HepG2 (cell line): ENCODE results near the gene PMIS2. TPM values are rescaled to one million over a fixed set of nuclear protein-coding genes. Genes with fewer than 3 reads are reported as not detected.
A peak's percentile ranks its signal among the peaks of the same experiment; 100 is the strongest.

ENCODE experiments used
- AKNA ChIP-seq: sonication (generic); formaldehyde crosslinking; IDR thresholded peaks from 2 replicates; pipeline ENCODE4 v1.4.0; 2020; ENCODE audit warnings: missing genetic modification reagents, borderline replicate concordance
- CEBPG ChIP-seq: IDR thresholded peaks from 2 replicates; pipeline ENCODE4 v1.6.1; 2016
- FOXO1 ChIP-seq: sonication (generic); formaldehyde crosslinking; IDR thresholded peaks from 2 replicates; pipeline ENCODE4 v1.4.0; 2020; ENCODE audit warnings: missing genetic modification reagents
- HOXA9 ChIP-seq: sonication (generic); formaldehyde crosslinking; IDR thresholded peaks from 2 replicates; pipeline ENCODE4 v1.8.1; 2022; ENCODE audit warnings: missing genetic modification reagents, mild to moderate bottlenecking, moderate library complexity, borderline replicate concordance
- IKZF4 ChIP-seq: sonication (generic); formaldehyde crosslinking; IDR thresholded peaks from 2 replicates; pipeline ENCODE4 v1.5.1; 2020; ENCODE audit warnings: borderline replicate concordance, mild to moderate bottlenecking, low read depth, missing genetic modification reagents; ENCODE audit errors: not compliant biosample characterization
- MTERF4 ChIP-seq: sonication (generic); formaldehyde crosslinking; IDR thresholded peaks from 2 replicates; pipeline ENCODE4 v1.8.0; 2023; ENCODE audit warnings: mild to moderate bottlenecking, missing genetic modification reagents
- NR1H2 ChIP-seq: sonication (generic); formaldehyde crosslinking; IDR thresholded peaks from 2 replicates; pipeline ENCODE4 v1.8.1; 2022; ENCODE audit warnings: low read depth, missing genetic modification reagents, borderline replicate concordance
- SMARCE1 ChIP-seq: fragments of 450-650 bp; IDR thresholded peaks from 2 replicates; pipeline ENCODE4 v1.6.1; 2017; ENCODE audit warnings: borderline replicate concordance
- SMYD3 ChIP-seq: sonication (generic); formaldehyde crosslinking; IDR thresholded peaks from 2 replicates; pipeline ENCODE4 v1.8.1; 2023; ENCODE audit warnings: mild to moderate bottlenecking, missing genetic modification reagents
- SRF ChIP-seq: IDR thresholded peaks from 2 replicates; pipeline ENCODE4 v1.6.1; 2011; ENCODE audit warnings: mild to moderate bottlenecking, low read depth, low read length, moderate library complexity
- STAT5B ChIP-seq: sonication (generic); formaldehyde crosslinking; IDR thresholded peaks from 2 replicates; pipeline ENCODE4 v1.4.0; 2020; ENCODE audit warnings: missing genetic modification reagents
- TBX2 ChIP-seq: sonication (generic); formaldehyde crosslinking; IDR thresholded peaks from 2 replicates; pipeline ENCODE4 v1.5.0; 2020; ENCODE audit warnings: missing genetic modification reagents, mild to moderate bottlenecking, borderline replicate concordance
- TEAD3 ChIP-seq: optimal IDR thresholded peaks from 2 replicates; pipeline ENCODE3; 2016; ENCODE audit warnings: borderline replicate concordance
- YY1 ChIP-seq: IDR thresholded peaks from 2 replicates; pipeline ENCODE4 v1.6.1; 2011; ENCODE audit warnings: low read length, low read depth, moderate library complexity, mild to moderate bottlenecking; ENCODE audit not compliant: insufficient read depth, insufficient replicate concordance
- ZNF317 ChIP-seq: sonication (generic); formaldehyde crosslinking; IDR thresholded peaks from 2 replicates; pipeline ENCODE4 v1.5.0; 2020; ENCODE audit warnings: mild to moderate bottlenecking, missing genetic modification reagents
- ZNF441 ChIP-seq: sonication (generic); formaldehyde crosslinking; IDR thresholded peaks from 2 replicates; pipeline ENCODE4 v1.7.0; 2021; ENCODE audit warnings: missing genetic modification reagents, borderline replicate concordance
- ZNF609 ChIP-seq: sonication (generic); formaldehyde crosslinking; IDR thresholded peaks from 2 replicates; pipeline ENCODE4 v1.4.0; 2020; ENCODE audit warnings: mild to moderate bottlenecking, missing genetic modification reagents, borderline replicate concordance
- ZNF670 ChIP-seq: sonication (generic); formaldehyde crosslinking; IDR thresholded peaks from 2 replicates; pipeline ENCODE4 v1.8.0; 2022; ENCODE audit warnings: mild to moderate bottlenecking, missing genetic modification reagents, borderline replicate concordance
- polyA plus RNA-seq, 8 experiments: library from polyadenylated mRNA; depleted of rRNA in 3 of 8; stranded (reverse) in 7 of 8; unstranded in 1 of 8; fragments of >200 nt; fragmentation: Illumina TruSeq in 4 of 8; extraction: Trizol in 4 of 8; gene quantifications; 2 replicates each; pipeline versions ENCODE4 v1.2.1 to v1.2.3, GENCODE V29; 2011 to 2016; ENCODE audit warnings: low read depth in 4 of 8, missing spikeins in 1 of 8, mixed read lengths in 1 of 8; ENCODE audit not compliant: insufficient read depth in 1 of 8
- total RNA-seq, 5 experiments: library from RNA; depleted of rRNA; stranded (reverse); fragments of >200 nt; fragmentation: Illumina TruSeq; extraction: Trizol; gene quantifications; 2 replicates each; pipeline ENCODE4 v1.2.3, GENCODE V29; 2016; ENCODE audit warnings: low read depth in 1 of 5

Gene PMIS2
- total and polyA plus RNA-seq, 2 of the 13 experiments (the other 11 are each of a cell fraction or from before 2014, with no cell fraction given): not detected

- TF ChIP-seq ZNF609 (no peak), SRF (peak; percentile 63; the same call in 1 of the 2 replicates), STAT5B (CRISPR knock-in tag) (no peak), ZNF317 (CRISPR knock-in tag) (no peak), SMARCE1 (no peak), MTERF4 (CRISPR knock-in tag) (peak; percentile 67; the same call in 1 of the 2 replicates), SMYD3 (CRISPR knock-in tag) (peak; percentile 83; the same call in 1 of the 2 replicates), NR1H2 (CRISPR knock-in tag) (no peak), TBX2 (CRISPR knock-in tag) (peak; percentile 73), HOXA9 (CRISPR knock-in tag) (no peak), CEBPG (CRISPR knock-in tag) (no peak), YY1 (peak; percentile 80), ZNF441 (no peak), FOXO1 (CRISPR knock-in tag) (no peak; the same call in 1 of the 2 replicates), AKNA (CRISPR knock-in tag) (0 out of 2 replicates have a peak, but pooled peaks have one; percentile 32), ZNF670 (CRISPR knock-in tag) (no peak; the same call in 1 of the 2 replicates), IKZF4 (CRISPR knock-in tag) (peak; percentile 48), TEAD3 (peak; percentile 35)
These were observed 40.7 kb upstream of the PMIS2 start, which contains the start of gene TMEM147 (continued) for GRCh38 chr19:35545001-35545854.
